Activated CD8-positive, alpha-beta memory T cell treated with anti-CD3 and anti-CD28 coated beads for 24 hours (primary cell): ENCODE data around the gene GTF2IRD1.
"Not testable (repeated sequence)": the region's sequence is repeated elsewhere in the genome, so short reads cannot be mapped to it uniquely, and the experiment has no call there.

ENCODE experiments used
- DNase-seq: peaks from one replicate; pipeline ENCODE4 v3.0.0-alpha.2; 2020

The GTF2IRD1 gene

DNA sequence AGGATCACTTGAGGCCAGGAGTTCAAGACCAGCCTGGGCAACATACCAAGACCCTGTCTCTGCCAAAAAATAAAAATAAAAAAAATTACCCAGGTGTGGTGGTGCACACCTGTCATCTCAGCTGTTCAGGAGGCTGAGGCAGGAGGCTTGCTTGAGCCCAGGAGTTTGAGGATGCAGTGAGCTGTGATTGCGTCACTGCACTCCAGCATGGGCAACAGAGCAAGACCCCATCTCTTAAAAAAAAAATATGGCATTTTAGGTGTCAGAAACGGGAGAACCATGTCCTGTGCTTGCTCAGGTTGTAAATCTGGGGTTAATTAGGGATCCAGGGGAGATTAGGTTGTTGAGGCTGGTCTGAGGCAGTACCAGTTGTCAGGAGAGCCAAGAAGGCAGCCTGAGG, 64.9 kb downstream of the GTF2IRD1 start:
- no peak for DNase-seq

DNA sequence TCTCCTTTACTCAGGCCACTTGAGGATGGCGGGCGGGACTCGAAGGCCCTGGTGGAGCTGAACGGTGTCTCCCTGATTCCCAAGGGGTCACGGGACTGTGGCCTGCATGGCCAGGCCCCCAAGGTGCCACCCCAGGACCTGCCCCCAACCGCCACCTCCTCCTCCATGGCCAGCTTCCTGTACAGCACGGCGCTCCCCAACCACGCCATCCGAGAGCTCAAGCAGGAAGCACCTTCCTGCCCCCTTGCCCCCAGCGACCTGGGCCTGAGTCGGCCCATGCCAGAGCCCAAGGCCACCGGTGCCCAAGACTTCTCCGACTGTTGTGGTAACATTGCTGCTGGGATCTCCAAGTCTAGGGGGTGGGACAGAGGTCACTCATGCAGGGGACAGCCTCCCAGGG, 65.7 kb downstream of the GTF2IRD1 start:
- DNase-seq = no peak

DNA sequence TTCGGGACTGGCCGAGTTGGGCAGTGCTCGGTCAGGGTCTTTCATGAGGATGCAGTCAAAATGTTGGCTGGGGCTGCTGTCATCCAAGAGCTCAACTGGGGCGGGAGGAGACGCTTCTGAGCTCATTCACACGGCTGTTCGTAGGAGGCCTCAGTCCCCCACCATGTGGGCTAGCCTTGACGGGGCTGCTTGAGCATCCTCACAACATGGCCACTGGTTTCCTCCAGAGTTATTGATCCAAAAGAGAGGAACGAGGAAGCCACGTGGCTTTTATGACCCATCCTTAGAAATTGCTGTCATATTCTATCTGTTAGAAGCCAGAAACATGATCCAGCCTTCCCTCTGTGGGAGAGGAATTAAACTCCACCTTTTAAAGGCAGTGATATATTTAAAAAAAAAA, 68.1 kb downstream of the GTF2IRD1 start:
- no peak for DNase-seq

DNA sequence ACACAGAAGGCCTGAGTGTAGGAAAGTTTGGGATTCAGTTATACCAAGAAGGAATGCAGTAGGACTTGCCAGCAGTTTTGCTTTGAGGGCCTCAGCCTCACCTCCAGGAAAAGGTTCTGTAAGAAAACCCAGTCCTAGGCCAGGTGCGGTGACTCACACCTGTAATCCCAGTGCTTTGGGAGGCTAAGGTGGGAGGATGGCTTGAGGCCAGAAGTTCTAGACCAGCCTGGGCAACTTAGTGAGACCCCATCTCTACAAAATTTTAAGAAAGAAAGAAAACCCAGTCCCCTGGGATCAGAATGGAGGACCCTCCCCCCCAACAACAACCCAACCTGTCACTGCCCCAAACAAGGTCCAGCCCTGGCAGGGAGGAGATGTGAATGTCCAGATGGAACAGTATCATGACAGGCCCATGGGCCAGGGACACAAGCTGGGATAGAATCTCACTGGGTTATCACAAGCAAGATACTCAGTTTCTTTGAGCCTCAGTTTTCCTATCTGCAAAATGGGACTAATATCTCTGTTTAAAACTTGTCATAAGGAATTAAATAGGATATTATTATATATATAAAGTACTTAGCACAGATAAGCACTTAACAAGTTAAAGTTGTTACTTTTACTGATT, 68.7 kb downstream of the GTF2IRD1 start:
- no peak for DNase-seq

DNA sequence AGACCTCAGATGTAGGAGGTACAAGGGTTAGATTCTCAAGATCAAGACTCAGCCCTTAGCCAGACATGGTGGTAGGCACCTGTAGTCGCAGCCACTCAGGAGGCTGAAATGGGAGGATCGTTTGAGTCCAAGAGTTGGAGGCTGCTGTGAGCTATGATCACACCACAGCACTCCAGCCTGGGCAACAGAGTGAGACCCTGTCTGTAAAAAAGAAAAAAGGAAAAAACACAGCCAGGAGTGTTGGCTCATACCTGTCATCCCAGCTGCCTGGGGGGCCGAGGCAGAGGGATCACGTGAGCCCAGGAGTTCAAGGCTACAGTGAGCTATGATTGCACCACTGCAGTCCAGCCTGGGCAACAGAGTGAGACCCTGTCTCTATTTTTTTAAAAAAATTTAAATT, 69.3 kb downstream of the GTF2IRD1 start:
- DNase-seq = no peak

DNA sequence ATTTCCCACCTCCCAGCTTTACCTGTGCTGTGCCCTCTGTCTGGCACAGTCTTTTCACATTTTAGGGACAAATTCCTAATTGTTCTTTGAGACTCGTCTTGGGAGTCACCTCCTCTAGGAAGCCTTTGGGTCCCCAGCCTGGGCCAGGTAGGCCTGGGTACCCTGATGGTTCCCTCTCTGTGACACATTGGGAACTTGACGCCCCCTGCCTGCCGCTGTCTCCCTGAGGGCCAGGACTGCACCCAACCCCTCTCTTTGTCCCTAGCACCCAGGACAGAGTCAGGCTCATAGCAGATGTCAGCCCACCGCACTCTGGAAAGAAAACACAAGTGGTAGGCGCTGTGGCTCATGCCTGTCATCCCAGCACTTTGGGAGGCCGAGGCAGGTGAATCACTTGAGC, 71.4 kb downstream of the GTF2IRD1 start:
- DNase-seq = no peak

DNA sequence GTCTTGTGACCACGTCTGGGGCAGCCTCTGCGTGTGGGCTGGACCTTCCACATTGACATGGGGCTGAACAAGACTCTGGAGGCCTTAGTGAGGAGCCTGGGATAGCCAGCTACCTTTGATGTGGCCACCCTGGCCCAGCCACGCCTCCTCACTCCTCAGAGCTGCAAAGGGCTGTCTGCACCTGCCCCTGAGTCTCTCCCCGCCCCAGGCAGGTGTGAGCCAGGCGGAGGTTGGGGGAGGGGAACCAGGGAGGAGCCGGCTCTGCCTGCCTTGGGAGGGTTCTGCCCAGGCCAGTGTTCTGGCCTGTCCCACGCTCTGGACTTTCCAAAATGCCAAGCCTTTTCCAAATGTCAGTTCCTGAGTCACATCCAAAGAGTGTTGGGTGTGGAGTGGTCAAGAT, 72.2 kb downstream of the GTF2IRD1 start:
- no peak for DNase-seq

DNA sequence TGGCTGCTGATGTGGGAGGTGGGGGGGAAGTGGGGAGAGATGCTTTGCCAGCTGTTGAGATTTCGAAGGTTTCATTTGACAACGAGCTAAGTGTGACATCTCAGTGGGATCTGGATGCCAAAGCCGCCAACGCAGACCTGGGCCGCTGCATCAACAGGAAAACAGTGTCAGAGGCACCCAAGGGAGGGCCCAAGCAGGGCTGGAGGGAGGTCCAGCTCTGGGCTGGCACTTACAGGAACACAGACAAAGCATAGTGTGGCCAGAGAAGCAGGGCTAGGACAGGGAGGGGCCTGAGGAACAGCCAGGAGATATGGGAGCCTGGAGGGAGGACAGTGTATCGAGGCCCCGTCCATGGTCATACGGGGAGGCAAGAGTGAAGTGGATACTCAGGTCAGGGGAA, 73.1 kb downstream of the GTF2IRD1 start:
- DNase-seq = no peak

DNA sequence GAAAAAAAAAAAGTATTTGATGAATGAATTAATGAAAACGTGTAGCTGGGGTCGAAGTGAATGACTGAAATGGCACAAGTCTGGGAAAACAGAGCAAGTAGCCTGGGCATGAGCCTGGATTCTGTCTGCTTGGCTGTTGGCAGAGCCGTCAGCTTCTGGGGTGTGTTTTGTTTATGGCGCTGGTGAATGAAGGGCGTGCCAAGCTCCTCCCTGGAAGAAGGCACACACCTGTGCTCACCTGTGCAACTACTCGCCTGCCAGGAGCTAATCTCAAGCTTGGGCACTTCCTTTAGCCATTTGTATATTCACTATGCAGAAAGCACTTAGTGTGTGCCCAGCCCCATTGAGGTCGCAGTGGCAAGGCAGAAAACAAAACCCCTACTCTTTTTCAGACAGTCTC, 74.1 kb downstream of the GTF2IRD1 start:
- no peak for DNase-seq

DNA sequence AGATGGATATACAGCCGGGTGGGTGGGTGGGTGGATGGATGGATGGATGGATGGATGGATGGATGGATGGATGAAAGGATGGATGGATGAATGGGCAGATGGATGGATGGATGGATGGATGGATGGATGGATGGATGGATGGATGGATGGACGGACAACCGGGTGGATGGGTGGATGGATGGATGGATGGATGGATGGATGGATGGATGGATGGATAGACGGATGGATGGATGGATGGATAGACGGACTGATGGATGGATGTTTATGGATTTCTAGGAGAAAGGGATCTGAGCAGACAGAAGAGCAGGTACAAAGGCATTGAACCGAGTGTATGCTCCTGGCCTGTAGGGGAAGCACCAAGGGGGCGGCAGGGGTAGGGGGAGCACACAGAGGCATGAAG, 75.1 kb downstream of the GTF2IRD1 start:
- not testable (repeated sequence) for DNase-seq

DNA sequence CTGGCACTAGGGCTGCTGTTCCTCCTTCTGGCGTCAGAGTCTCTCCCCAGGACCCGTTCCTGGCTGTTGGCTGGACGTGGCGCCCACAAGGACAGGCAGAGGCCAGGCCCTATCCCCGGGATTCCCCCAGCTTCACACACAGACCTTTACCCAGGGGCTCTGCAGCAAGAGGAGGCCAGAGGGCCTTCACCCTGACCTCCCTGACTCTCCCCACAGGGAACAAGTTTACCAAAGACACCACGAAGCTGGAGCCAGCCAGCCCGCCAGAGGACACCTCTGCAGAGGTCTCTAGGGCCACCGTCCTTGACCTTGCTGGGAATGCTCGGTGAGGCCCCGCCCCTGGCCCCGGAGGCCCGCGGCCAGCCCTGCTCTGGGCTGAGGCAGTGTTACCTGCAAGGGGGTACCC, 82.2 kb downstream of the GTF2IRD1 start:
- no peak for DNase-seq

DNA sequence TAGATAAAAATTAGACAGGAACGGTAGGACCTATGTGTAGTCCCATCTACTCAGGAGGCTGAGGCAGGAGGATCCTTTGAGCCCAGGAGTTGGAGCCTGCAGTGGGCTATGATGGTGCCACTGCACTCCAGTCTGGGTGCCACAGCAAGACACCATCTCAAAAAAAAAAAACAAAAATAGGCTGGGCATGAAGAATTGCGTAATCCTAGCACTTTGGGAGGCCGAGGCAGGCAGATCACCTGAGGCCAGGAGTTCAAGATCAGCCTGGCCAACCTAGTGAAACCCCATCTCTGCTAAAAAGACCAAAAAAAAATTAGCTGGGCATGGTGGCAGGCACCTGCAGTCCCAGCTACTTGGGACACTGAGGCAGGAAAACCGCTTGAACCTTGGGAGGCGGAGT, 88.2 kb downstream of the GTF2IRD1 start:
- not testable (repeated sequence) for DNase-seq

DNA sequence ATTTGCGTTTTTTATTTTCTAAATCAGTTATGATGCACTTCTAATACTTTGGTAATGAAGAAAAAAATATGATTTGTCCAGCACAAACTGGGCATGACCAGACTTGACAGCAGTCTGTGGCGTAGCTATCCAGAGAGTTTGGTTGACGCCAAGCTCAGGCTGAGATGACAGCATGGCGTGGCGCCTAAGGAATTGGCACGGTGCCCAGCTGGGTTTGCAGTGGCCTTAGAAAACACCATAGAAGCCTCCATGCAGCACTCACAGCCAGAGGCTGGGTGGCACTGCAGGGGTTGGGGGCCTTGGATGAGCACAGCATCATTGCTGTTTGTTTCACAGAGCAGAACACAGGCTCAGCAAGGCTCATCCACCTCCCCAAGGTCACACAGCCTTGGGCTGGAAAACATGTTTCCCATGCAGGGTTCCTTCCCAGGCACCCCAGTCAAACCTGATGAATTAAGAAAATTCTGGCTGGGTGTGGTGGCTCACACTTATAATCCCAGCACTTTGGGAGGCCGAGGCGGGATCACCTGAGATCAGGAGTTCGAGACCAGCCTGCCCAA, 88.9 kb downstream of the GTF2IRD1 start:
- no peak for DNase-seq

DNA sequence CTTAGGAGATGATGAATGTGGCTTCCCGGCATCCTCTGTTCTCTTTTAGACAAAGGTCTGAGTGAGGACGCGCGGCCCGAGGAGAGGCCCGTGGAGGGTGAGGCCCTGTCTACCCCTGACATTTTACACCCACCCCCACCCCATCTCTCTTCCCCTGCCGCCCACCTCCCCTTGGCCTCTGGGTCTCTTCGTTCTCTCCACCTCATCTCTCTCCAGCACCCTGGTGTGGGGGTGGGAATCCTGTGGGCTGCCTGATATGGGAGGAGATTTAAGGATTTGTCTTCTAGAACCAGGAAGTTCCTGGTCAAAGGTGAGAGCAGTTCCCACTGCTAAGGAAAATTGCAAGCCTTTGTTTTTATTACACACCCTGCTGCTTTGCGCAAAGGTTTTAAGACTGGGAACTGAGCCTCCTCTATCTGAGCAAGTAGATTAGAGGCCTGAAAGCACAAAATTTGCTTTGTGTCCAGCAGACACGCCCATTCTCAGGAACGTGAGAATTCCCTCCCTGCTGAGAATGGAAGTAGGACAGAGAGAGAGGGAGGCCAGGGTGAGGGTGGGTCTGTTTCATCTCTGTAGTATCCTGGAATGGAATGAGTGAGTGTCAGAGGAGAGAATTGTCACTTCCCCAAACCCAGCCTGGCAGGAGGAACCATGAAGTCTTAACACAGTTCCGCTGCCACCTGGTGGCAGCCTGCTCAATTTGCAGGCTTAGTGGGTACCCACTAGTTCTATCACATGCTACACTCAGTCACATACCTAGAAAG, 91.2 kb downstream of the GTF2IRD1 start:
- DNase-seq = peak; percentile 63

DNA sequence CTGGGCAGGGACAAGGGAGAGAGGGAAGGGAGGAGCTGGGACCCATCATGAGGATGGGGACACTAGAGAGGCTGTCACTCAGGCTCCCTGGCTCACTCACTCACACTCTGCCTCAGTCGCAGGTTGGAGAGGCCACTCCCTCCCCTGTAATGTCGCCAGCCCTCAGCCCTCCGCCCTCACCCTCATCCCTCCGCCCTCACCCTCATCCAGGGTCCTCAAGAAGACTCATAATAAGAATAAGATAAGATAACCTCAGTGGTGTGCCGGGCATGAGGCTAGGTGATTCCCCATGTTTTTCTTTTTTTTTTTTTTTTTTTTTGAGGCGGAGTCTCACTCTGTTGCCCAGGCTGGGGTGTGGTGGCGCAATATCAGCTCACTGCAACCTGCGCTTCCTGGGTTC, 92.2 kb downstream of the GTF2IRD1 start:
- no peak for DNase-seq

DNA sequence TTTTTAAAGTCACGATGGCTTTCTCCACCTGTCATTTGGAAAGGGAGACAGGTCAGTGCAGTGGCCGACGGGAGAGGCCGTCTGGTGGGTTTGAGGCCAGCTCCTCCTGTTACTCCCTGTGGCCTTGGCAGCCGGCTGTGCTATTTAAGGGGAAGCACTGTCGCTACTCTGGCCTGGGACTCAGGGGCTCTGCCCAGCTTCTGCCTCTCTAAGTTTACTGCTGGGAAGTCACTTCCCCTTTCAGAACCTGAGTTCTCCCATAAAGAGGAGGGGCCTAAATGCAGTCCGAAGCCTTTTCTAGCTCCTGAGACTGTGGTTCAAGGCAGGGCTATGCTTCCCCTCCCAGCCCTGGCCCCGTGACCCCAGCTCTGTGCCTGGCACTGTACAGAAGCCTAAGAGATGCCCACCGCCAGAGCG, 99.9 kb downstream of the GTF2IRD1 start:
- DNase-seq = not testable (repeated sequence)

DNA sequence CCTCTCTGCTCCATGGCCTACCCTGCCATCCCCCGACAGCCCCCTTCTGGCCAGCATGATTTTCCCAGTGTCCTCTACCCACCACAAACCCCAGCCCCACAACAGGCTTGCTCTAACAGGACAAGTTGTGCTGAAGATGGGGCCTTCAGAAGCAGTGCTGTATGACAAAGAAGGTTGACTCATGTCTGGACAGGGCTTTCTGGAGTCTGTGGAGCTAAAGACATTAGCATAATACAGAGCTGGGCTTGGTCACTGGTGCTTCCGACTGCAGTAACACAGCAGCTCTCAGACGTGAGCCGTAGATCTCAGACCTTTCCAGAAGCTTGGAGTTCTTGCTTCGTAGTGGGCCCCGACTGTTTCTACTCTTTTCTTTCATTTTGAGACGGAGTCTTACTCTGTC, 100.5 kb downstream of the GTF2IRD1 start:
- DNase-seq = no peak

DNA sequence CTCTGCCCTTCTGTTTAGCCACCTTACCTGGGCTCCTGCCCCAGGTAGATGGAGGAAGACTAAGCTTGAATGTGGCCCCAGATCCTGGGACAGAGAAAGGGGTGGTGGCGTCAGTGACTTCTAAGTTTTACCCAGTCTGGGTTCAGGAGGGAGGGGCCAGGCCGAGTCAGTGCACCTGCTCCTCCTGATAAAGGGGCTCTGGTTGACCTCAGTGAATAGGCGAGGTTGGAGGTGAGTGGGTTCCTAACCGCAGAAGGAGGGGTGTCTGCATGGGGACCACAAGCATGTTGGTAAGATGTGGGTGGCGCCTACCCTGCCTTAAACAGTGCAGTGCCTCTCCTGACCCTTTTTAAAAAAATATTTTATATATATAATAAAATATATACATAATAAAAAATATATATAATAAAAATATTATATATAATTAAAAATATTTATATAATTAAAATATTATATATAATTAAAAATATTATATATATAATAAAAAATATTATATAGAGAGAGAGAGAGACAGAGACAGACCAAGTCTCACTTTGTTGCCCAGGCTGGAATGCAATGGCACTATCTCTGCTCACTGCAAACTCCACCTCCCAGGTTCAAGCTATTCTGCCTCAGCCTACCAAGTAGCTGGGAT, 106.5 kb downstream of the GTF2IRD1 start:
- DNase-seq = no peak

DNA sequence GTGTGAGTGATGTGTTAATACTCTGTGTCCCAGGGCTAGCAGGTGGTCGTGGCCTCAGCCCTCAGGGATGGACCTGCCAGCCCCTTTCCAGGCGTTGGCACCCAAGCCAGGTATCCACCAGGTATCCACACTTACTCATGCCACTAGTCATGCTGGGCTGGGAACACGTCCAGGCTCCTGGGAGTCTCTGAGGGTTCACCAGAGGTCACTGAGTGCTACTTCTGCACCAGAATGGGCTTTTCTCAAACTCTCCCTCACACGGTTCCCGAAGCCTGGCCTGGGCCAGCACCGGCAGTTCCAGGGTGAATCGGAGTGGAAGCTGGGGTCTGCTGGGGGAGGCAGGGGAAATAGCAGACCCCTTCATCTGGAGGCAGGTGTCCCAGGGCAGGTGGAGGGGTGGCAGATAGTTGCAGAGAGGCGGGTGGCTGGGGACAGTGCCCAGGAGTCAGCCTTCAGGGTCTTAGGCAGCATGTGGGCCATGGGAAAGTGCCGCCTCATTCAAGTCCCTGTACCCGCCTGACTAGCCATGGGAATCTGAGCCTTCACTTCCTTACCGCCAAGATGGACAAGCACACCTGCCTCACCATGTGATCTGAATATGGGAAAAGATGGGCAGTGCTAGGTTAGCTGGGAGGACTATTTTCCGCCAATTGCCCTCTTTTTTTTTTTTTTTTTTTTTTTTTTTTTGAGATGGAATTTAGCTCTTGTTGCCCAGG, 108.3 kb downstream of the GTF2IRD1 start:
- DNase-seq = no peak

DNA sequence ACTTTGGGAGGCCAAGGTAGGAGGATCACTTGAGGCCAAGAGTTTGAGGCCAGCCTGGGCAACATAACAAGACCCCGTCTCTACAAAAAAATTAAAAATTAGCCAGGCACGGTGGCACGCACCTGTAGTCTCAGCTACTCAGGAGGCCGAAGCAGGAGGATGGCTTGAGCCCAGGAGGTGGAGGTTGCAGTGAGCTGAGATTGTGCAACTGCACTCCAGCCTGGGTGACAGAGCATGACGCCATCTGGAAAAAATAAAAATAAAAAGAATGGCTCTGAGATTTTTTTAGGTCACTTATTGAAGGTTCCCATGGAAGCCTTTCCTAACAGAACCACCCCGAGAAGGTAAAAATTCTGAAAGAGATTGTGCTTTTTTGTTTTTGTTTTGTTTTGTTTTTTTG, 109.9 kb downstream of the GTF2IRD1 start:
- not testable (repeated sequence) for DNase-seq

DNA sequence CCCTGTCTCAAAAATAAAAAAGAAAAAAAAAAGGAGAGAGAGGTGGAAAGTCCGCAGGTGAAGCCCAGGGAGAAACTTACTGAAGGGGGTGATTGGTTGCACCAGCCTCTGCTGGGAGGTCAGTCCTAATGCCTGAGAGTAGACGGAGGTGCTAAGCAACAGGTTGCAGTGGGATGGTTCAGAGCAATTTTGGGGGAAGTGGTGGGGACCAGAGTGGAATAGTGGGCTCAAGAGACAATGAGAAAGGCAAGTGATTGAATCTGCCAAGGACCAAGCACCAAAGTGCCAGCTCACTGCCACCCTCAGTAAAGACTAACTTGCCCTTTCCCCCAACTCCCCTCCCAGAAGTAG, 113.6 kb downstream of the GTF2IRD1 start:
- no peak for DNase-seq

DNA sequence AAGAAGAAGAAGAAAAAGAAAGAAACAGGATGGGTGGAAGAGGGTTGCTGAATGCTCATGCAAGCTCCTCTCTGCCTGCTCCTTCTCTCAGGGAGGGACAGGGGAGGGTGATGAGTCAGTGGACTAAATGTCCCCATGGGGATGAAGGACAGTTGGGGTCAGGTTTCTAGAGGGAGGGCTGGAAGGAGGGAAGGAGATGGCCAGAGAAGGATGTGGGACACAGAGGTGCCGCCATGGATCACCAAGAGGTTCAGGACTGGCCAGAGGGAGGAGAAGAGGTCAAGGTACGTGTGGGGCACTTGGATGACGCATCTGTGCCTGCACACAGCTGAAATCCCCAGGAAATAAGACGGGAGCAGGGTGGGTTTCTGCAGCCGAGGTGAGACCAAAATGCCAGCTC, 115.0 kb downstream of the GTF2IRD1 start:
- no peak for DNase-seq

DNA sequence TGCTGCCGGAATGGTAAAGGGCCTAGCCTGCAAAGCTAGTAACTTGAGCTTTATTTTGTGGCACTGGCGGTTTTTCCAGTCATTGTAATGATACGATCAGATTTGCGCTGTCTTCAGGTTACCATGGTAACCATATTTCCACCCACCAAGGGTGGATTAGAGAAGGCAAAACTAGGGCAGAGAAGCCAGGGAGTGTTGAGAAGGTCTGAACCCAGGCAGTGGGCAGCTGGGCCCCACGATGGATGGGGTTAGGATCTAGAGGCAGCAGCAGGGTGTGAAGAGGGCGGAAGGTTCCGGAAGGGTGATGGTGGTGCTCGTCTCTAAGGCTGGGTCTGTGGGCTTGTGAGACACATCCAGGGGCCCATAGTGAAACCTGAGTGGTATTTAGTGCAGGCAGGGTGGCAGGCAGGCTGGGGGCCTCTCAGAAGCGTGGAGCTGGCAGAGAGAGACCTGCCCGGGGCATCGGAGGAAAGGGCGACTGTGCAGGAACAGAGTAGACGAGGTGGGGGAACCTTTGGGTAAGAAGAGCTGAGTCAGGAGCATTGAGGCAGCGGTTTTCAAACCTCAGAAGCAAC, 115.9 kb downstream of the GTF2IRD1 start:
- no peak for DNase-seq
